ENCODE results near the gene TDRD3. TPM values are rescaled to one million over a fixed set of nuclear protein-coding genes. Genes with fewer than 3 reads are reported as not detected.

Gene TDRD3
- total RNA-seq, 1 donor from 2014 or later = 17.3 TPM

GRCh38 chr13:60577761-60578160 lies 180.7 kb downstream of the TDRD3 start:
- peaks cover 7% of the 10 kb centered on the region for H3K27me3 Mint-ChIP-seq (ENCODE audit: unreplicated experiment)
- peaks cover 9% of the 10 kb centered on the region for H3K4me1 Mint-ChIP-seq (ENCODE audit: unreplicated experiment)
- TF ChIP-seq CTCF (IDR thresholded peaks at IDR 0.05; ENCODE audit: unreplicated experiment) = no peak
- no peak for DNase-seq (ENCODE audit: low spot score)
- no peaks in the 10 kb centered on the region for H3K9me3 Mint-ChIP-seq (ENCODE audit: unreplicated experiment)
- no peak overlapping the region for H3K4me3 Mint-ChIP-seq (ENCODE audit: unreplicated experiment)
- H3K27ac Mint-ChIP-seq (ENCODE audit: unreplicated experiment) = no peak overlapping the region
- no peaks in the 10 kb centered on the region for H3K36me3 Mint-ChIP-seq (ENCODE audit: low read depth, unreplicated experiment)

- no peak for TF ChIP-seq CTCF (IDR thresholded peaks at IDR 0.05; ENCODE audit: unreplicated experiment)
- H3K36me3 Mint-ChIP-seq (ENCODE audit: low read depth, unreplicated experiment) = no peaks in the 10 kb centered on the region
- peaks cover 2% of the 10 kb centered on the region for H3K27me3 Mint-ChIP-seq (ENCODE audit: unreplicated experiment)
- no peak overlapping the region for H3K4me3 Mint-ChIP-seq (ENCODE audit: unreplicated experiment)
- H3K4me1 Mint-ChIP-seq (ENCODE audit: unreplicated experiment) = peaks cover 3% of the 10 kb centered on the region
- no peaks in the 10 kb centered on the region for H3K9me3 Mint-ChIP-seq (ENCODE audit: unreplicated experiment)
- DNase-seq (ENCODE audit: low spot score) = no peak
- no peak overlapping the region for H3K27ac Mint-ChIP-seq (ENCODE audit: unreplicated experiment)
These were observed 186.3 kb downstream of the TDRD3 start for GRCh38 chr13:60583196-60583888.

GRCh38 chr13:60583911-60584753 lies 187.1 kb downstream of the TDRD3 start:
- Mint-ChIP-seq H3K4me3 (ENCODE audit: unreplicated experiment) (no peak overlapping the region), H3K9me3 (ENCODE audit: unreplicated experiment) (no peaks in the 10 kb centered on the region), H3K36me3 (ENCODE audit: low read depth, unreplicated experiment) (no peaks in the 10 kb centered on the region), H3K4me1 (ENCODE audit: unreplicated experiment) (peaks cover 3% of the 10 kb centered on the region), H3K27ac (ENCODE audit: unreplicated experiment) (no peak overlapping the region), H3K27me3 (ENCODE audit: unreplicated experiment) (peaks cover 2% of the 10 kb centered on the region)
- no peak for TF ChIP-seq CTCF (IDR thresholded peaks at IDR 0.05; ENCODE audit: unreplicated experiment)
- no peak for DNase-seq (ENCODE audit: low spot score)

- H3K4me3 Mint-ChIP-seq (ENCODE audit: unreplicated experiment) = no peak overlapping the region
- no peak overlapping the region for H3K27ac Mint-ChIP-seq (ENCODE audit: unreplicated experiment)
- H3K9me3 Mint-ChIP-seq (ENCODE audit: unreplicated experiment) = no peaks in the 10 kb centered on the region
- peaks cover 2% of the 10 kb centered on the region for H3K27me3 Mint-ChIP-seq (ENCODE audit: unreplicated experiment)
- H3K4me1 Mint-ChIP-seq (ENCODE audit: unreplicated experiment) = peaks cover 3% of the 10 kb centered on the region
- TF ChIP-seq CTCF (IDR thresholded peaks at IDR 0.05; ENCODE audit: unreplicated experiment) = no peak
- no peaks in the 10 kb centered on the region for H3K36me3 Mint-ChIP-seq (ENCODE audit: low read depth, unreplicated experiment)
- no peak for DNase-seq (ENCODE audit: low spot score)
These were observed 188.0 kb downstream of the TDRD3 start for GRCh38 chr13:60584976-60585375.

Measured in endothelial cell (in vitro differentiated cells).